Panc1 (cell line): Measurements from ENCODE around the gene CADPS2.

ENCODE experiments used
- CTCF ChIP-seq: fragments of 450-650 bp; IDR thresholded peaks from 2 replicates; pipeline ENCODE4 v1.5.1; 2017; ENCODE audit warnings: mild to moderate bottlenecking
- POLR2AphosphoS5 ChIP-seq: IDR thresholded peaks from 2 replicates; pipeline ENCODE4 v1.6.1; 2012; ENCODE audit warnings: mild to moderate bottlenecking, low read depth, low read length, moderate library complexity
- SIN3A ChIP-seq: IDR thresholded peaks from 2 replicates; pipeline ENCODE4 v1.6.1; 2012; ENCODE audit warnings: low read depth, mild to moderate bottlenecking, low read length, moderate library complexity, borderline replicate concordance; ENCODE audit not compliant: insufficient read depth
- TCF7L2 ChIP-seq: IDR thresholded peaks from 2 replicates; pipeline ENCODE4 v1.6.1; 2011; ENCODE audit warnings: mild to moderate bottlenecking, low read depth, low read length, inconsistent platforms

GRCh38 chr7:122518488-122518887 is 367.8 kb downstream of the CADPS2 start:
- TF ChIP-seq CTCF (no peak), POLR2AphosphoS5 (no peak), TCF7L2 (no peak), SIN3A (no peak)
